Aorta (tissue), 5 donors: ENCODE results near the gene CCNQ. TPM values are rescaled to one million over a fixed set of nuclear protein-coding genes. Genes with fewer than 3 reads are reported as not detected.
A peak's percentile ranks its signal among the peaks of the same experiment; 100 is the strongest.

ENCODE experiments used
- ATAC-seq: fragments of 200-7000 bp; cut with Tn5 transposase; one replicate; pipeline ENCODE4 v1.9.1; 2022; ENCODE audit warnings: moderate library complexity; ENCODE audit not compliant: low FRiP score
- DNase-seq, 2 donors: peaks; one replicate each; pipeline ENCODE4 v3.0.0-alpha.2; 2020
- H3K27ac ChIP-seq, 2 donors: one replicate each; pipeline ENCODE4 v1.5.1; 2013; ENCODE audit warnings: low read length in 2 of 2, mild to moderate bottlenecking in 2 of 2, moderate library complexity in 2 of 2, control low read depth in 1 of 2, inconsistent platforms in 1 of 2, low read depth in 1 of 2
- H3K27me3 ChIP-seq, 2 donors: one replicate each; pipeline ENCODE4 v1.6.1; 2013; ENCODE audit warnings: control low read depth in 1 of 2, low read length in 1 of 2, mild to moderate bottlenecking in 1 of 2, moderate library complexity in 1 of 2; ENCODE audit not compliant: insufficient read depth in 2 of 2, control insufficient read depth in 1 of 2
- H3K36me3 ChIP-seq, 2 donors: one replicate each; pipeline ENCODE4 v1.6.1; 2013; ENCODE audit warnings: control low read depth in 1 of 2, low read length in 1 of 2, mild to moderate bottlenecking in 1 of 2; ENCODE audit not compliant: insufficient read depth in 2 of 2, control insufficient read depth in 1 of 2
- H3K4me1 ChIP-seq, 2 donors: one replicate each; pipeline ENCODE4 v1.6.1; 2013; ENCODE audit warnings: low read length in 2 of 2, control low read depth in 1 of 2, mild to moderate bottlenecking in 1 of 2, moderate library complexity in 1 of 2; ENCODE audit not compliant: insufficient read depth in 2 of 2, control insufficient read depth in 1 of 2
- H3K4me3 ChIP-seq, 2 donors: one replicate each; pipeline ENCODE4 v1.5.1; 2013; ENCODE audit warnings: low read length in 2 of 2, control low read depth in 1 of 2, mild to moderate bottlenecking in 1 of 2
- H3K9me3 ChIP-seq: one replicate; pipeline ENCODE4 v1.6.1; 2013; ENCODE audit warnings: mild to moderate bottlenecking, low read length; ENCODE audit not compliant: control insufficient read depth
- WGBS, 2 donors: extraction: QIAGEN DNeasy Blood & Tissue Kit; methylation state at CpG; one replicate each; pipeline ENCODE4 v1.1.7; 2013; 5-methylcytosine and 5-hydroxymethylcytosine counted together
- intact Hi-C, 2 donors: fragments of 100-400 bp; cut with DNase I; formaldehyde crosslinking; loops; one replicate each; pipeline versions ENCODE4 v1.14.2 to v1.15.0; 2022
- polyA plus RNA-seq, 2 donors: library from polyadenylated mRNA; stranded (reverse); fragments of 200-250 nt; gene quantifications; one replicate each; pipeline ENCODE4 v1.2.3, GENCODE V29; 2013
- total RNA-seq, 2 donors: library from RNA; stranded (reverse); fragmentation: NEBNext Ultra II Directional; extraction: Animal tissue kit (Norgen Biotek cat#: 25700); gene quantifications; one replicate each; pipeline ENCODE4 v1.2.1, GENCODE V29; 2021
- donor health status: healthy with polysubstance abuse.
- donor health status: Bipolar disorder and iron deficiency.
- donor health status: DM: no; HTN: no; CAD: no.
- donor health status: DM: no; HTN: no; CAD: no.
- donor health status: DM: yes; HTN: yes; CAD: no.

Gene CCNQ
- total and polyA plus RNA-seq, 4 donors = 13.5 to 40.3 (median 21.2) TPM

DNA sequence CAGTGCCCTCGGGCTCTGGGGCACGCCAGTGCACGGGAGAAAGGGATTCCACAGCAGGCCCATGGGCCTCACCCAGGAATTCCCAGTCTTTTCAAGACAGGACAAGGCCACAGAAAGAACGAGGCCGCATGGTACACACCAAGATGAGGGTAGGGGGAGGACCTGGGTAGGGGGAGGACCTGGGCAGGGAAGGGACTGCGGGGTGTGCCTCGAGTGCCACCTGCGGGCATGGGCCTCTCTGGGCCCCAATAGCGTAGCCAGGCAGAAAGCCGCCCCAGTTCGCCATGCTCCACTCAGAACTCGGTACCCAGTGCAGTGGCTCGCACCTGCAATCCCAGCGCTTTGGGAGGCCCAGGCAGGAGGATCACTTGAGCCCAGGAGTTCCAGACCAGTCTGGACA lies 34.1 kb upstream of the CCNQ start:
- ATAC-seq (no peak), DNase-seq (peak in 1 of 2 donors; percentile 28)
- intact Hi-C loops = no loop called here
- Histone ChIP-seq H3K4me1 (no peaks in the 10 kb centered on the region), H3K9me3 (no peaks in the 10 kb centered on the region), H3K27ac (no peak overlapping the region), H3K27me3 (no peaks in the 10 kb centered on the region), H3K4me3 (no peak overlapping the region), H3K36me3 (no peaks in the 10 kb centered on the region)
- 93 to 96% methylated on average over 12 to 14 of the region's 14 CpGs for WGBS, 2 donors

DNA sequence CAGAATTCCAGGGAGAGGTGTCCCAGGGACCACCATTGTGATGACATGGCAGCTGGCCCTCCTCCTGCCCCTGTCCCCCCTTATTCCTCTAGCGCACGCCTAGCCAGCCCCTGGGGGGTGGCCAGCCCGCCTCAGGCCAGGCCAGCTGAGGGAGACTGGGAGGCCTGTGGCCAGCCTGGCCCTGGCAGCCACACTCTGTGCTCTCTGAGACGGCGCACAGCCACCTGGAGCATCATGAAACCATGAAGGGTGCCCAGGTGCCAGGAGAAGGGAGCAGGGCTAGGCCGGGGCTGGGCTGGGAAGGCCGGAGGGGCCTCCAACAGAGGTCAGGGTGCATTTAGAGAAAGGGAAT lies 33.6 kb upstream of the CCNQ start:
- no peak for ATAC-seq
- H3K9me3 ChIP-seq = no peaks in the 10 kb centered on the region
- WGBS, 2 donors = 74 to 96% methylated on average over 7 of the region's 7 CpGs

DNA sequence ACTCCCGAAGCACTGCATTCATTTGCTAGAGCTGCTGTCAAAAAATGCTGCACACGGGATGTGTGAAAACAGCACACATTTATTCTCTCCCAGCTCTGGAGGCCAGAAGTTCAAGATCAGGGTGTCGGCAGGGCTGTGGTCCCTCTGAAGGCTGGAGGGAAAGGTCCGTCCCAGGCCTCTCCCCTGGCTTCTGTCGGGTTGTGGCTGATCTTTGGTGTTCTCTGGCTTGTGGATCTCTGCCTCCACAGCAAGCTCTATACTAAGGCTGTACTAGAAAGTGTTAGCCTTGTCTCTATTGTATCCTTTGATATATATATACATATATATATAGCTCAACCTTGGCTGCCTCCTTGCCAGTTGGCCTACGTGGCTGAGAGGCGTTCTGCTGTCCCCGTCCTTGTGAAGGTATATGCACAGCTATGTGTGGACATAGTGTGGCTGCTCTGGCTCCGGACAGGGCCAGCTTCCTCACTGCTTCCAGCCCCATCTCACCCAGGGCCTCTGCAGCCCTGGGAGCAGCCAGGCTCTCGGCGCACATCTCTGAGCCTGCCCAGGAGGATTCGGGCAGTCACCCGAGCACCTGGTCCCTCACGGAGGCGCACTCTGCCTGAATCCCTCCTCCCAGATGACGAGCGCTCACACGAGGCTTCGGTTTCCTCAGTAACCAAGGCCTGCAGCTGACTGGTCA lies 33.1 kb upstream of the CCNQ start:
- Histone ChIP-seq H3K9me3 (no peaks in the 10 kb centered on the region), H3K36me3 (no peaks in the 10 kb centered on the region), H3K4me3 (no peak overlapping the region), H3K4me1 (no peaks in the 10 kb centered on the region), H3K27me3 (no peaks in the 10 kb centered on the region), H3K27ac (no peak overlapping the region)
- no peak for ATAC-seq
- intact Hi-C loops = no loop called here
- peak in 1 of 2 donors; percentile 59 for DNase-seq
- WGBS, 2 donors = 89 to 96% methylated on average over 19 of the region's 19 CpGs

More for the DNA sequence above, 33.6 kb upstream of the CCNQ start:
- H3K27me3 ChIP-seq = no peaks in the 10 kb centered on the region
- H3K36me3 ChIP-seq = no peaks in the 10 kb centered on the region
- H3K4me1 ChIP-seq = no peaks in the 10 kb centered on the region
- no peak overlapping the region for H3K27ac ChIP-seq
- DNase-seq = no peak
- intact Hi-C loops = no loop called here
- H3K4me3 ChIP-seq = no peak overlapping the region

DNA sequence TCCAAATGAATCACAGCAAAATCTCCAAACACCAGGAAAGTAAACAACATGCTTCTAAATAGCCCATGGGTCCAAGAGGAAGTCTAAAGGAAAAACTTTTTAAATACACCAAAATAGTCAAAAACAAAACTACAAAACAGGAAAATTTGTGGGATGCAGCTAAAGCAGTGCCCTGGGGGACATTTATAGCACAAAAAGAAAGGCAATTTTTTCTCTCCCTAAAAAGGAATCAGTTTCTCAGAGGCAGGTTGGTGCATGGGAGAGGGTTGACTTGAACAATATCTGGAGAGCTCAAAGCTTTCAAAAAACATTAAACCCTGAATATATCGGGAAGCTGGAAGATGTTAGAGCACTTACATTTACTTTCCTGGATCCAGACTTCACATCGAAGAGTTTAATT lies 32.4 kb upstream of the CCNQ start:
- no peak overlapping the region for H3K4me3 ChIP-seq
- 94 to 97% methylated on average over 2 of the region's 2 CpGs for WGBS, 2 donors
- no peaks in the 10 kb centered on the region for H3K9me3 ChIP-seq
- DNase-seq (no peak), ATAC-seq (no peak)
- H3K4me1 ChIP-seq = no peaks in the 10 kb centered on the region
- no peaks in the 10 kb centered on the region for H3K27me3 ChIP-seq
- H3K27ac ChIP-seq = no peak overlapping the region
- intact Hi-C loops = no loop called here
- H3K36me3 ChIP-seq = no peaks in the 10 kb centered on the region

DNA sequence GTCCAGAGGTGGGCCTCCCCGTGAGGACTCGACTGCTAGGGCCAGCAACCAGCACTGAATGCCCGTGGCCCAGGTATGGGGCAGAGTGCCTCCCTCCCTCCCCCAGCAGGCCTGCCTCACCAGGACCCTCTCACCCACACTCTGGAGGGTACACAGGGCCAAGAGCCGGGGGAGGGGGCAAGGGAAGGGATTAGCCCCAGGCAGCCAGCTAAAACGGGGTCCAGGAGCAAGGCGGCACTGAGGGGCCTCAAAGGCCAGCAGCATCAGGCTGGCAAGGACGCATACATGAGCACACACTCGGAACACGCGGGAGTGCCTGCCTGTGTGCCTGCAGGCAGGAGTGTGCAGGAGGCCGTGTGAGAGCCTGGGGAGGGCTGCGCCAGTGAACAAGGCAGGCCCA lies 29.7 kb upstream of the CCNQ start:
- intact Hi-C loops = no loop called here
- Histone ChIP-seq H3K4me3 (no peak overlapping the region), H3K27me3 (no peaks in the 10 kb centered on the region), H3K36me3 (no peaks in the 10 kb centered on the region), H3K9me3 (no peaks in the 10 kb centered on the region), H3K27ac (no peak overlapping the region), H3K4me1 (no peaks in the 10 kb centered on the region)
- 89 to 94% methylated on average over 12 of the region's 12 CpGs for WGBS, 2 donors
- ATAC-seq = no peak
- DNase-seq = peak; percentile 30 to 65

DNA sequence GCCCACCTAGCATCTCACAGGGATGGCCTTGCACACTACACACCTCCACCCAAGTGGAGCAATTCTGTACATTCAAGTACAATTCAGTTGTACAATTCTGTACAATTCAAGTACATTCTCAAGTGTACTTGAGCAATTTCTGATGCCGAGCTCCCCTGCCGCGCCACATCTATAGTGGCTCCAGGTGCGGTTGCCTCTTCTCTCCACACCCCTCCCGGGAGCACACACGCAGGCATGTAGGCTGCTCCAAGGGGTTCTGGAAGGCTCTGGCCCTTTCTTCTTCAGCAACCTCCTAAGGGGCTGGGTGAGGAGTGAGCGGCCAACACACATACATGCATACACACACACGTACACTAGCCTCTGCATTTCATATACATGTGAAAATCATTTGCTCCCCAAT lies 29.2 kb upstream of the CCNQ start:
- DNase-seq = no peak
- no peak overlapping the region for H3K4me3 ChIP-seq
- ATAC-seq = no peak
- H3K36me3 ChIP-seq = no peaks in the 10 kb centered on the region
- H3K9me3 ChIP-seq = no peaks in the 10 kb centered on the region
- intact Hi-C loops = no loop called here
- no peaks in the 10 kb centered on the region for H3K4me1 ChIP-seq
- 95 to 96% methylated on average over 8 of the region's 8 CpGs for WGBS, 2 donors
- H3K27ac ChIP-seq = no peak overlapping the region
- no peaks in the 10 kb centered on the region for H3K27me3 ChIP-seq

DNA sequence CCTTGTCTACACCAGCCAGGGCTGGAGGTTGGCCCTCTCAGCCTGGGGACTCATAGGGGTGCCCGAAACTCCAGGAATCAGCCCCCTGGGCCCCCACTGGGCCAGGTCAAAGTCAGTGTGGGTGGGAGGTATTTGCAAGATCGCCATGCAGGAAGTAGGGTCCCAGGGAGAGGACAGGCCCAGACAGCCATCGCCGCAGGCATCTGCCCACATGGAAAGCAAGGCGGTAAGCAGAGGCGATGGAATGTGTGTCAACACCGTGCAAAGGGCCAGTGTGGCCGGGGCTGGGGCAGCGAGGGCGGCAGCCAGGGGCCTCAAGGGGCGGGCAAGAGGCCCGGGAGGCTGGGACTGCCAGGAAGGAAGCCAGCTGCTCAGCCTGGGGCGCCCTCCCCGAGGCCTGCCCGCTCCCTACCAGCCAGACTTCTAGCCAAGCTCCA lies 28.8 kb upstream of the CCNQ start:
- WGBS, 2 donors = 41 to 55% methylated on average over 15 of the region's 15 CpGs
- Histone ChIP-seq H3K4me3 (no peak overlapping the region), H3K4me1 (no peaks in the 10 kb centered on the region), H3K36me3 (no peaks in the 10 kb centered on the region), H3K27ac (no peak overlapping the region), H3K9me3 (no peaks in the 10 kb centered on the region), H3K27me3 (no peaks in the 10 kb centered on the region)
- DNase-seq = peak in 1 of 2 donors; percentile 69
- intact Hi-C loops = no loop called here
- peak; percentile 23 for ATAC-seq

DNA sequence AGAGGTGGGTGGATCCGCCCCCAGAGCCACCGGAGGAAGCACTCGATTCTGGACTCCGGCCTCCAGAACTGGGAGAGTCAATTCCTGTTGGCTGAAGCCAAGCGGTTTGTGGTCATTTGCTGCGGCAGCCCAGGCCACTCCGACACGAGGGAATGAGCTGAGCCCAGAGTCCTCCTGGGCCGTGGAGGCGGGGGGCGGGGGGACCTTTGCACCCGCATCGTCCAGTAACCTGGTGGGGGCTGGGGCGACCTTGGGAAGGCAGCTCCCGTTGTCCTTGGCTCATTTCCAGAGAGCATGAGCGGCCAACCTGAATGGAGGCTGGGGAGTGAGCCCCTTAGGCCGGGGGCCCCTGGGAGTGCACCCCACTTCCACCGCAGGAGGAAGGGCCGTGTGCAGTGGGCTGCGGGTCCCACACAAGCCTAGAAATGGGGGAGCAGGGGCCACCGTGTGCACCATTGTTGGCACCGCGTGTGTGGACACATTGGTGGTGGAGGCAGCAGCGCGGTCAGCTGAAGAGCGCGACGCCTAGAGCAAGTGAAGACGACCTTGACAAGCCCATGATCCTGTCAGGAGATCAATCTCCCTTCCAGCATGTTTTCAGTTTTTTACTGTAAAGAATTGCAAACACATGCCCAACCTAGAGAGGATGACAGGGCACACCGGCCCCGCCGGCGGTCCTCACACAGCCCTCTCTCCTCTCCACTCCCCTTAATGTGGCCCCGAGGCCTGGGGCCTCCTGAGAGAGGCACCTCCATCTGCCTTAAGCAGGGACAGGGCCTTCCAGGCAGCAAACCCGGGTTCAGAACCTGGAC lies 28.1 kb upstream of the CCNQ start:
- Histone ChIP-seq H3K27ac (no peak overlapping the region), H3K4me1 (no peaks in the 10 kb centered on the region), H3K9me3 (no peaks in the 10 kb centered on the region), H3K27me3 (no peaks in the 10 kb centered on the region), H3K4me3 (no peak overlapping the region), H3K36me3 (no peaks in the 10 kb centered on the region)
- intact Hi-C loops = no loop called here
- 80 to 81% methylated on average over 35 of the region's 35 CpGs for WGBS, 2 donors
- DNase-seq = peak; percentile 39 to 69
- no peak for ATAC-seq
